SW 1271 (cell line): ENCODE results near the gene MAPK14.

Experiments
- DNase-seq, 2 experiments: peaks; one replicate each; lab custom pipeline; 2025; lab: John Stamatoyannopoulos, UW

Gene MAPK14

GRCh38 chr6:36101691-36102090, 74.1 kb downstream of the MAPK14 start:
- no peak for DNase-seq

GRCh38 chr6:36102853-36103252, 75.2 kb downstream of the MAPK14 start:
- no peak for DNase-seq

DNA sequence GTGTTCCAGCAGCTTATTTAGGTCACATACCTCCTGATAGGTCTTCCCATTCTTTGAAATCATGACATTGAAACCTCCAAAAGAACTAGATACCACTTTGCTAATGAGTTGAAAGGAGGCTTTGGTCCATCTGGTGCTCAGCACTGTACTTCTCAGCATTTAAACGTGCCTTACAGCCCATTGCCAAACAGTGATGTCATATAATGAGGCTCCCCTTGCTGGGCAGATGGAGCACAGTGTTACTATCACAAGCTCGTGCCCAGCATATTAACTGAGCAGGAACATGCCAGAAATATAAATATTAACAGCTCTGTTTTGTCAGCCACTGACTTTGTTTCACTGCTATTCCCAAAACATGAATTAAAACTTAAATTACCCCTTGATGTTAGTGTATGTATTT, 77.2 kb downstream of the MAPK14 start:
- no peak for DNase-seq

DNA sequence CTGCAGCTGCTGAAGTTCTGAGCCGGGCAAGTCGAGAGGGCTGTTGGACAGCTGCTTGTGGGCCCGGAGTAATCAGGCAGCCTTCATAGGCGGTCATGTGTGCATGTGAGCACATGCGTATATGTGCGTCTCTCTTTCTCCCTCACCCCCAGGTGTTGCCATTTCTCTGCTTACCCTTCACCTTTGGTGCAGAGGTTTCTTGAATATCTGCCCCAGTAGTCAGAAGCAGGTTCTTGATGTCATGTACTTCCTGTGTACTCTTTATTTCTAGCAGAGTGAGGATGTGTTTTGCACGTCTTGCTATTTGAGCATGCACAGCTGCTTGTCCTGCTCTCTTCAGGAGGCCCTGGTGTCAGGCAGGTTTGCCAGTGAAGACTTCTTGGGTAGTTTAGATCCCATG, 81.5 kb downstream of the MAPK14 start:
- DNase-seq: no peak

GRCh38 chr6:36110050-36110449, 82.4 kb downstream of the MAPK14 start:
- DNase-seq: no peak

- DNase-seq: no peak
These were observed 83.3 kb downstream of the MAPK14 start for GRCh38 chr6:36110863-36111262.

DNA sequence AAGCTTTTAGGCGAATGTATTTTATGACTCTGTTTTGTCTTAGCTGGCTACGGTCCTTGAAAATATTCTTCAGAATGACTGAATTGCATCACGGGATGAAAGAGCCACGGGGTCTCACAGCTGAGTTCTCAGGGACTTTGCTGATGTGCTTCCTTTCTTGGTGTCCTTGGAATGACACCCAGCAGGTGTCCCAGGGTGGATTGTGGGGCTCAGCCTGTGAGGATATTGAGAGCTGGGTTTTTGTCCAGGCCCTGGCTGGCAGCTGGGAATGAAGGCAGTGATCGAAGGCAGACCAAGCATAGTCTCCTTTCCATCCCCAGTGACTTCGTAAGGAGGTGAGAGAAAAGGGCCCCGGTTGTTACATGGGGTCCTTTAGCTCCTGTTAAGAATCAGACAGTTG, 83.9 kb downstream of the MAPK14 start:
- no peak for DNase-seq

DNA sequence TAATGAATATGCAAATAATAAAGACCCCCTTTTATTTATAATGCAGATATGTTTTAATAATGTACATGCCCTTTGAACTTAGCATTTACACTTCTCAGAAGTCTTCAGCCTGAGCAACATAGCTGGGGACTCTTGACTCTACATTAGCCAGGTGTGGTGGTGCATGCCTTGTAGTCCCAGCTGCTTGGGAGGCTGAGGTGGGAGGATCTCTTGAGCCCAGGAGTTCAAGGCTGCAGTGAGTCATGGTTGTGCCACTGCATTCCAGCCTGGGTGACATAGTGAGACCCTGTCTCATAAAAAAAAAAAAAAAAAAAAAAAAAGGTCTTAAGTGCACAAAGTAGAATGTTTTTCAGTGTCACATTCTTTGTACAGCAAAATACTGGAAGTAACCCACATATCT, 85.4 kb downstream of the MAPK14 start:
- no peak for DNase-seq

DNA sequence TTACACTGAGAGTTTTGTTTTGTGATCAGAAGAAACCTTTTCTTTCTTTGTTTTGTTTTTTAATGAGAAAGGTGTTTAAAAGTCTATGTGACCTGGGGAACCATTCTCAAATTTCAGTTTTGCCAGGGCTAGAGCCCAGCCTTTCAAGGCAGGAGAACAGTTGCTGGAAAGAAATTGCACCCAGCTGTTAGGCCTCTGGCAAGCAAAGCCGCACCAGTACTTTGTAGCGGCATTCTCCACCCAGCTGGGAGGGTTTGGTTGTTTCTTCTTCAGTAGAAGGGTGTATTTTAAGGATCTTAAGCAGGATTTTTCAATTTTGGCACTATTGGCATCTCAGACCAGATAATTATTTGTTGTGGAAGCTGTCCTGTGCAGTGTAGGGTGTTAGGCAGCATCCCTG, 86.1 kb downstream of the MAPK14 start:
- no peak for DNase-seq

DNA sequence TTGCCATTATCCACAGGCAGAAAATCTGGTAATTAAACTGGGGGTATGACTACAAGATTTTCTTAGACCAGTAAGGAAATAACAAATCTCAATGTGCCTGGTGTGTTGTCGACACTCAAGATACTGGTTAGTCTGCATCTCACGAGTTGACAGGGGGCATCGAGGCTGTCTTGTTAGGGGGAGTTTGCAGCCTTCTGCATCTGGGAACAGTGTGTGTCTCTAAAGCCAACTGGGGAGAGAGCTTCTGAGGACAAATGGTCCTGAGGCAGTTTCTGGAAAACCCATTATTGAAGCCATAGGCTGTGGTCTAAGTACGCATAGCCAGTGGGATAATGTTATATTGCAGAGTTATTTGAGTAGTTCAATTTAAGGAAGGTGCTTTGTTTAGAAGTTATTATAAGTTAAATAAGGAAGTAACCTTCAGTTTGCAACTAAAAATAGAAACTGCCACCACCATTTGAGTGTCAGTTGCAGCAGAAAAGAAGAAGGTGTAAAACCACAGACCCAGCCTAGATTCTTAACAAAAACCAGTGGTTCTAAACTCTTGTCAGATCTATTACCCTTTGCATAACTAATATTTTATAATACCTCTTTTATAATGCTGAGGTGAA, 87.3 kb downstream of the MAPK14 start:
- DNase-seq: no peak

GRCh38 chr6:36115412-36115811, 87.8 kb downstream of the MAPK14 start:
- DNase-seq: no peak

DNA sequence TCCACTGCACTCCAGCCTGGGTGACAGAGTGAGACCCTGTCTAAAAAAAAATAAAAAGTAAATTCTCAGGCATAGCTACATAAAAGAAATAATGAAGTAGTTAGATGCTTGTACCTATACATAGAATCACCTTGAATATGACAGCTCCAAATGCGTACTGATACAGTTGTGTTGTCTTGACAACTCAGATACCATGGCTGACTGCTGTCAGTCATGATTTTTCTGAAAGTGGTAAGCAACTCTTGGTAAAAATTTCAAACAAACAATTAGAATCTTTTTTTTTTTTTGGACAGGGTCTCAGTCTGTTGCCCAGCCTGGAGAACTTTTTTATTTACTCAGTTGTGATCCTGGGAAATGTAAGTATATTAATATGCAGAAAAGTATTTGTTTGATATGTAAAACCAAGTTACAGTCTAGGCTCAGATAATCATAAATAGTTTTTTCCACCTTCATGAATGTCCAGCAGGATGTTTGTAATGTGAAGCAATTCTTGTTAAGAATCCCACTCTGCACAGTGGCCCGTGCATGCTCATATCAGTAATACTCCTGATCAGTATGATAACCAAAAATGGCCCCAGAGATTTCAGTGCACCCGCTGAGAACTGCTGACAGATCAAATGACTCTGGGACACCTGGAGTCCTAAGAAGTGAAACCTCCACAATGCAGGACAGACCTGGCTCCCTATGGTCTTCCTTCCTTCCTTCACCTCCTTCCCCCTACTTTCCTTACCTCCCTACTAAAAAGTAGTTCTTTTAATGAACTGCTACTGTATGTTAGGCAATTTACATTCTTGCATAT, 88.7 kb downstream of the MAPK14 start:
- DNase-seq: no peak

GRCh38 chr6:36116943-36117342, 89.3 kb downstream of the MAPK14 start:
- no peak for DNase-seq

DNA sequence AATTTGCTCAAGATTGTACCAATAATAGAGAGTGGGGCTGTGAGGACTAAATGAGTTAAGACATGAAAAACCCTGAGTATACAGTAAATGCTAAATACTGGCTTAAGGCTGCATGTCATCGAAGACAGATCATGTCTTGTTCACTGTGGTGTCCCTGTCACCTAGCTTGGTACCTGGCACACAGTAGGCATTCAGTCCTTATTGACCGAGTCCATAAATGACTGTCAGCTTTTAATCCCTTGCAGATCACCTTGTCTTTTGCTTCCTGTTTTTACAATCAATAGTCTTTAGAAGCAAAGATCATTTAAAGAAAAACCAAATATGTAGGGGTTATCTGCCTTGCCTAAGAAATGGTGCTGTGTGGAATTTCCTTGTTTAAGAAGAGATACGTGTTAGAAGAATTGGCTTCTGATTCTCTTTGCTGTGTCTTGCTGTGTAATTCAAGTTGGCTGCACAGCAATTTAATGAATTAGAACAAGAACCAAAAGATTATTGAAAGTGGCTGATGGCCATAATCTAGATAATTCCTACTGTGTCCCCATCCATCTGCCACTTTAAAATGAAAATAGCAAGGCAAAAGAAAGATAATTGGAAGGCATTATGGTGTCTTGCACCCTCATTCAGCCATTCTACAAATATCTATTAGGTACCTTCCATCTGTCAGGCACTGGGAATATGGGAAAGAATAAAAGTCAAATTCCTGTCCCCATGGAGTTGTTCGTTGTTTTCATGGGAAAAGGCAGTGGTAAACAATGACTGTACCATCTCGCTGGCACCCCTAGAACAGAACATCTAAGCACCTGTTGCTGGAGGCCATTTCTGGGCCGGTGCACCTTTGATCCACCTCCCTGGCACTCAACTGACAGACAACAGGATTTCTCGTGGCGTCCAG, 90.3 kb downstream of the MAPK14 start:
- no peak for DNase-seq

DNA sequence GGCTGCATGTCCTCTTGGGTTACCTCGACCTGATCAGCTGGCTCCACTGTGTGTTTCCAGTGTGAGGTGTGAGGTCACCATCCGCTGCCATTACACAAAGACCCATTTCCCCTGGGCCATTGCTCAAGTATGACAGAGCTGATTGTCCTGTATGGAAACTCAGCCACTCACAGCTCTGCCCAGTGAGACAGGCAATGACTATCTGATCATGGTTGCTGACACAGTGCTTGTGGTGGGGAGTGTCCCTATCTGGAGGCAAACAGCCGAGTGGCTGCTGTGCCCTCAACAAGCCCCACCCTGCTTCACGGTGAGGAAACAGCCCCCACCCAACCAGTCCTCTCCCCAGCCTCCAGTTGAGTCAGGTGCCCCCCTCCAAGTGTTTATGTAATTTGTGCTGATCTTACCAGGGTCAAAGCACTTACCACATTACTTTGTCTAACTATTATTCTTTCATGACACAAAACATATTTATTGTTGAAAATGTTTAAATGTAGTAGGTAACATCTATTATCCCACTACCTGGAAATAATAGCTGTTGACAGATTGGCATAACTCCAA, 91.0 kb downstream of the MAPK14 start:
- no peak for DNase-seq

- DNase-seq: no peak
These were observed 91.6 kb downstream of the MAPK14 start for GRCh38 chr6:36119209-36119608.

DNA sequence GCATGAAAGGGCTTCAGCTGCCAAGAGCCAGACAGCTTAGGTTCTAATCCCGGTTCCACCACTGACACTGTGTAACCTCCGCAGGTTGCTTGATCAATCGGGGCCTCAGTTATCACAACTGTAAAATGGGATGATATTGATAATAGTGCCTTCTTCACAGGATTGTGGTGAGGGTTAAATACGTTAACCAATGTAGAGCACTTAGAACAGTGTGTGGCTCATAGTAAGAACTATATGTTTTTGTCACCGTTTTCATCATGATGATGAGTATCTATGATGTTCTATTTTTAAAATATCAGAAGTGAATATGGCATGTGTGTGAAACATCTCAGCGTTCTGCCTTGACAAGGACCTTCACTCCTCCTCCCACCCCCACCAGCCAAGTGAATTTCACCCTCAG, 92.4 kb downstream of the MAPK14 start:
- DNase-seq: no peak

- DNase-seq: no peak
These were observed 92.9 kb downstream of the MAPK14 start for GRCh38 chr6:36120539-36120938.

DNA sequence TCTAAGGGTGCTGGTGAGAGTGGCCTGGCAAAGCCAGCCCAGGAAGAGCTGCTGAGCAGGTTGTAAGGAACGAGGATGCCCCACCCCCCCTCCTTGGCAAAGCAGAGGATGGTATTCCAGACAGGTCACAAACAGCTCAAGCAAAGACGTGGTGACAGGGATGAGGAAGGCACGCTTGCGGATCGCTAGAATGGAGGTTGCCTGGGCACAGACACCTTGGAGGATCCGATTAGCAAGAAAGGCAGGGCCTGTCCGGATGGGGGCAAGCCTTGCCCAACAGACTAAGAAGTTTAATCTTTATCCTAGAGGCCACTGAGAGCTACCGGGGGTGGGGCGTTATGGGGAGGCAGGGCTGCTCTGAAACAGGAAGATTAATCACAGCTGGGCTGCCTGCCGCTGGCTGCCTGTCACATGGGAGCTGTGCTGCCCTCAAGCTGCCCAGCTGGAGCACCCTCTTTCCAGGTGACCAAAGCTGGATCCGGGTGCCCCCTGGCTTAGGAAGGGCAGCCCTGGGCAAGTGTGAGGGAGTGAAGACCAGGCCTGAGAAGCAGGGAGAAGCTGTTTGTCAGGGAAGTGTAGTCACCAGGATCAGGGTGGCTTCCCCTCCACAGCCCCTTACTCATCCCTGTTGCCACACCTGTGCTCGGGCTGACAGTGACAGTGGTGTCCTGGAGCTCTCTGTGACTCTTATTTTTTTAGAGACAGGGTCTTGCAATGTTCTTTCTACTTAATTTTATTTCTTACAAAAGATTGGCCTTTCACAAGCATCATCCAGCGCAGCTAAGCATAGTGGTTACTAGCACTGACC, 93.6 kb downstream of the MAPK14 start:
- peak in 1 of 2 experiments; percentile 17 for DNase-seq

GRCh38 chr6:36121787-36122494, 94.3 kb downstream of the MAPK14 start:
- DNase-seq: no peak
